Keratinocyte (primary cell): Measurements from ENCODE around the gene SYT9.

Experiments
- EZH2 ChIP-seq: IDR thresholded peaks from one replicate; pipeline ENCODE4 v1.6.1; 2012; ENCODE audit warnings: inconsistent platforms, mild to moderate bottlenecking, low read length, moderate library complexity
- TF ChIP-seq, protein P1 (sequence below), 3 experiments: IDR thresholded peaks in 1 of 3; conservative IDR thresholded peaks in 1 of 3; optimal IDR thresholded peaks in 1 of 3; 2 replicates in 2 of 3; 3 replicates in 1 of 3; pipeline versions ENCODE3 to v1.5.1; 2011; ENCODE audit warnings: low read length in 3 of 3, mild to moderate bottlenecking in 3 of 3, moderate library complexity in 2 of 3, control low read depth in 1 of 3, inconsistent platforms in 1 of 3; ENCODE audit not compliant: insufficient read depth in 2 of 3; ENCODE audit errors: extremely low read depth in 1 of 3

GRCh38 chr11:7488681-7489080 lies 237.0 kb downstream of the SYT9 start:
- TF ChIP-seq, protein P1, sequence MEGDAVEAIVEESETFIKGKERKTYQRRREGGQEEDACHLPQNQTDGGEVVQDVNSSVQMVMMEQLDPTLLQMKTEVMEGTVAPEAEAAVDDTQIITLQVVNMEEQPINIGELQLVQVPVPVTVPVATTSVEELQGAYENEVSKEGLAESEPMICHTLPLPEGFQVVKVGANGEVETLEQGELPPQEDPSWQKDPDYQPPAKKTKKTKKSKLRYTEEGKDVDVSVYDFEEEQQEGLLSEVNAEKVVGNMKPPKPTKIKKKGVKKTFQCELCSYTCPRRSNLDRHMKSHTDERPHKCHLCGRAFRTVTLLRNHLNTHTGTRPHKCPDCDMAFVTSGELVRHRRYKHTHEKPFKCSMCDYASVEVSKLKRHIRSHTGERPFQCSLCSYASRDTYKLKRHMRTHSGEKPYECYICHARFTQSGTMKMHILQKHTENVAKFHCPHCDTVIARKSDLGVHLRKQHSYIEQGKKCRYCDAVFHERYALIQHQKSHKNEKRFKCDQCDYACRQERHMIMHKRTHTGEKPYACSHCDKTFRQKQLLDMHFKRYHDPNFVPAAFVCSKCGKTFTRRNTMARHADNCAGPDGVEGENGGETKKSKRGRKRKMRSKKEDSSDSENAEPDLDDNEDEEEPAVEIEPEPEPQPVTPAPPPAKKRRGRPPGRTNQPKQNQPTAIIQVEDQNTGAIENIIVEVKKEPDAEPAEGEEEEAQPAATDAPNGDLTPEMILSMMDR (optimal IDR thresholded peaks at IDR 0.05 in 1 of 3, IDR thresholded peaks at IDR 0.05 in 1 of 3, conservative IDR thresholded peaks at IDR 0.05 in 1 of 3; ENCODE audit: extremely low read depth in 1 of 3, insufficient read depth in 2 of 3, low read length in 3 of 3): no peak
- TF ChIP-seq EZH2: no peak
